Subcutaneous abdominal adipose tissue (tissue), 5 donors: ENCODE measurements around the gene GPR153.

Experiments used
- H3K27ac ChIP-seq: one replicate; pipeline ENCODE4 v1.7.0; 2013; ENCODE audit warnings: low read depth, mild to moderate bottlenecking, inconsistent platforms, low read length, moderate library complexity
- H3K27me3 ChIP-seq, 5 donors: one replicate each; pipeline ENCODE4 v1.7.0; 2013; ENCODE audit warnings: low read length in 5 of 5, inconsistent platforms in 1 of 5; ENCODE audit not compliant: control insufficient read depth in 5 of 5, insufficient read depth in 4 of 5
- H3K36me3 ChIP-seq, 5 donors: one replicate each; pipeline ENCODE4 v1.7.0; 2013; ENCODE audit warnings: low read length in 5 of 5; ENCODE audit not compliant: control insufficient read depth in 5 of 5, insufficient read depth in 5 of 5
- H3K4me1 ChIP-seq, 5 donors: one replicate each; pipeline ENCODE4 v1.7.0; 2013; ENCODE audit warnings: low read length in 5 of 5, mild to moderate bottlenecking in 3 of 5, moderate library complexity in 1 of 5; ENCODE audit not compliant: control insufficient read depth in 5 of 5, insufficient read depth in 5 of 5
- H3K4me3 ChIP-seq, 5 donors: one replicate each; pipeline ENCODE4 v1.7.0; 2013; ENCODE audit warnings: low read length in 5 of 5, low read depth in 1 of 5
- H3K9ac ChIP-seq, 5 donors: one replicate each; pipeline ENCODE4 v1.7.0; 2013; ENCODE audit warnings: low read length in 5 of 5, mild to moderate bottlenecking in 4 of 5, moderate library complexity in 3 of 5
- H3K9me3 ChIP-seq, 5 donors: one replicate each; pipeline ENCODE4 v1.7.0; 2013; ENCODE audit warnings: low read length in 5 of 5; ENCODE audit not compliant: control insufficient read depth in 5 of 5
- donor health status: healthy.
- donor health status: healthy.
- donor health status: healthy.
- donor health status: healthy.
- donor health status: healthy.

The GPR153 gene

GRCh38 chr1:6197746-6198427 lies 63.0 kb downstream of the GPR153 start:
- peak overlapping the region; percentile 79 to 99 (median 95) for H3K9ac ChIP-seq

More at GRCh38 chr1:6197746-6198427, 63.0 kb downstream of the GPR153 start:
- Histone ChIP-seq H3K27ac (no peak overlapping the region), H3K4me1 (peaks cover 15 to 30% (median 27%) of the 10 kb centered on the region in 5 donors), H3K4me3 (peak overlapping the region; percentile 82 to 96 (median 91)), H3K36me3 (peaks cover 6 to 34% (median 28%) of the 10 kb centered on the region in 5 donors), H3K27me3 (no peaks in the 10 kb centered on the region), H3K9me3 (no peaks in the 10 kb centered on the region)
